Right kidney (tissue), 1 donor: ENCODE results near the gene DYNLT3.
A peak's percentile ranks its signal among the peaks of the same experiment; 100 is the strongest.

Source experiments
- DNase-seq: peaks from one replicate; pipeline ENCODE4 v3.0.0-alpha.2; 2016

DYNLT3 gene

GRCh38 chrX:37846558-37846933, 825 bp downstream of the DYNLT3 start:
- DNase-seq = no peak

GRCh38 chrX:37846141-37846540, 1.2 kb downstream of the DYNLT3 start:
- DNase-seq = no peak

GRCh38 chrX:37844622-37845021, 2.7 kb downstream of the DYNLT3 start:
- DNase-seq = no peak

GRCh38 chrX:37840931-37841330, 6.4 kb downstream of the DYNLT3 start:
- DNase-seq = no peak

- DNase-seq = no peak
Measured at GRCh38 chrX:37834937-37835336, 12.4 kb downstream of the DYNLT3 start.

- DNase-seq = no peak
Measured at GRCh38 chrX:37830371-37830770, 17.0 kb downstream of the DYNLT3 start.

- no peak for DNase-seq
Measured at GRCh38 chrX:37829721-37830120, 17.6 kb downstream of the DYNLT3 start.

- peak; percentile 9 for DNase-seq
Measured at GRCh38 chrX:37825215-37825842, 22.0 kb downstream of the DYNLT3 start.

- peak; percentile 3 for DNase-seq
Measured at GRCh38 chrX:37824491-37825214, 22.7 kb downstream of the DYNLT3 start.

- no peak for DNase-seq
Measured at GRCh38 chrX:37820646-37821045, 26.7 kb downstream of the DYNLT3 start.

GRCh38 chrX:37818031-37818430, 29.3 kb downstream of the DYNLT3 start:
- DNase-seq = no peak

- no peak for DNase-seq
Measured at GRCh38 chrX:37817579-37817978, 29.8 kb downstream of the DYNLT3 start.

GRCh38 chrX:37817176-37817575, 30.2 kb downstream of the DYNLT3 start:
- no peak for DNase-seq

GRCh38 chrX:37816766-37817165, 30.6 kb downstream of the DYNLT3 start:
- no peak for DNase-seq

- no peak for DNase-seq
Measured at GRCh38 chrX:37815366-37815765, 32.0 kb downstream of the DYNLT3 start.

- no peak for DNase-seq
Measured at GRCh38 chrX:37813570-37813969, 33.8 kb downstream of the DYNLT3 start.

- DNase-seq = no peak
Measured at GRCh38 chrX:37812110-37812509, 35.3 kb downstream of the DYNLT3 start.

- DNase-seq = no peak
Measured at GRCh38 chrX:37809970-37810369, 37.4 kb downstream of the DYNLT3 start.

- no peak for DNase-seq
Measured at GRCh38 chrX:37803057-37803456, 44.3 kb downstream of the DYNLT3 start.

GRCh38 chrX:37802028-37802427, 45.3 kb downstream of the DYNLT3 start:
- no peak for DNase-seq

GRCh38 chrX:37800717-37801116, 46.7 kb downstream of the DYNLT3 start:
- no peak for DNase-seq

GRCh38 chrX:37799936-37800335, 47.4 kb downstream of the DYNLT3 start:
- no peak for DNase-seq

- DNase-seq = no peak
Measured at GRCh38 chrX:37796805-37797204, 50.6 kb downstream of the DYNLT3 start.

GRCh38 chrX:37796310-37796709, 51.1 kb downstream of the DYNLT3 start:
- no peak for DNase-seq
